Fibroblast of skin of abdomen (primary cell): ENCODE data around the gene CITED4.

Experiments used
- DNase-seq: peaks from one replicate; pipeline ENCODE4 v3.0.0-alpha.2; 2013

The CITED4 gene

GRCh38 chr1:40853113-40853884 lies 8.9 kb downstream of the CITED4 start:
- DNase-seq, result no peak

DNA sequence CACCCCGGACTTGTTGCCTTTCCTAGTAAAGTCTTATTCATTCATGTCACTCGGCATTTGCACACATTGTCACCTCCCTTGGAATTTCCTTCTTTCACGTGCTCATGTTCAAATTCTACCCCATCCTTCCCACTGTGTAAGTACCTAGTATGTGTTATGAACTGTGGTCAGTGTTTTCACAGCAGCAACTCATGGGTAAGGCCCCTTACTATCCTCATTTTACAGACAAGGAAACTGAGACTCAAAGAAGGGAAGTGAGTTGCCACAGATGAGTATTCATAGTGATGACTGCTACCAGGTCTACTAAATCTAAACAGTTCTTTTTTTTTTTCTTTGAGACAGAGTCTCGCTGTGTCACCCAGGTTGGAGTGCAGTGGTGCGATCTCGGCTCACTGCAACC lies 10.5 kb downstream of the CITED4 start:
- DNase-seq, result no peak

- peak; percentile 51 for DNase-seq
Measured at GRCh38 chr1:40849801-40850592, 12.2 kb downstream of the CITED4 start.

GRCh38 chr1:40848530-40849189 lies 13.5 kb downstream of the CITED4 start:
- peak; percentile 67 for DNase-seq

- DNase-seq, result no peak
Measured at GRCh38 chr1:40847023-40847745, 15.0 kb downstream of the CITED4 start.

GRCh38 chr1:40845895-40846294 lies 16.3 kb downstream of the CITED4 start:
- no peak for DNase-seq

- DNase-seq, result no peak
Measured at GRCh38 chr1:40844887-40845878, 17.0 kb downstream of the CITED4 start.

- no peak for DNase-seq
Measured at GRCh38 chr1:40844079-40844478, 18.1 kb downstream of the CITED4 start.

DNA sequence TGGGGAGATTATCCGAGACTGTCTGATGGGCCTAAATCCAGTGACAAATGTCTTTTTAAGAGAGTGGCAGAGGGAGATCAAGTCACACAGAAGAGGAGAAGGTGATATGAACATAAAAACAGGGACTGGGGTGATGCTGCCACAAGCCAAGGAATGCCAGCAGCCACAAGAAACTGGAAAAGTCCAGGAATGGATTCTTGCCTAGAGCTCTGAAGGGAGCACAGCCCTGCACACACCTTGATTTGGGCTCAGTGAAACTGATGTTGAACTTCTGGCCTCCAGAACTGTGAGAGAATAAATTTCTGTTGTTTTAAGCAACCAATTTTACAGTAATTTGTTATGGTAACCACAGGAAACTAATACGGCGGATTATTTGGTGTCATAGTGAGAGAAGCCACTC lies 19.5 kb downstream of the CITED4 start:
- DNase-seq, result no peak

- no peak for DNase-seq
Measured at GRCh38 chr1:40842207-40842606, 20.0 kb downstream of the CITED4 start.

DNA sequence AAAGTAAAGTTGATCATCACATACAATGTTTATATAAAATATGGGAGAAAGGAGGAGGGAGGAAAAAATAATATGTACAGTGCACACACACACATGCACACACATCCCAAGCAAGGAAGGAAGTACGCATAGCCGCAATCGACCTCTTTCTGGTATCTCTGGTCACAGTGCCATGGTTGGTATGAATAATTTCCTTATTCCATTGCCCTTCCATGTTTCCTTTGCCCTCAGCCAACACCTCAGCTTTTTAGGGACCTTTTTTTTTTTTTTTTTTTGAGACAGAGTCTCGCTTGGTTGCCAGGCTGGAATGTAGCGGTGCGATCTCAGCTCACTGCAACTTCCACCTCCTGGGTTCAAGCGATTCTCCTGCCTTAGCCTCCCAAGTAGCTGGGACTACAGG lies 20.6 kb downstream of the CITED4 start:
- no peak for DNase-seq

- no peak for DNase-seq
Measured at GRCh38 chr1:40840526-40841323, 21.4 kb downstream of the CITED4 start.

- no peak for DNase-seq
Measured at GRCh38 chr1:40839943-40840335, 22.2 kb downstream of the CITED4 start.

- no peak for DNase-seq
Measured at GRCh38 chr1:40838980-40839942, 22.9 kb downstream of the CITED4 start.

DNA sequence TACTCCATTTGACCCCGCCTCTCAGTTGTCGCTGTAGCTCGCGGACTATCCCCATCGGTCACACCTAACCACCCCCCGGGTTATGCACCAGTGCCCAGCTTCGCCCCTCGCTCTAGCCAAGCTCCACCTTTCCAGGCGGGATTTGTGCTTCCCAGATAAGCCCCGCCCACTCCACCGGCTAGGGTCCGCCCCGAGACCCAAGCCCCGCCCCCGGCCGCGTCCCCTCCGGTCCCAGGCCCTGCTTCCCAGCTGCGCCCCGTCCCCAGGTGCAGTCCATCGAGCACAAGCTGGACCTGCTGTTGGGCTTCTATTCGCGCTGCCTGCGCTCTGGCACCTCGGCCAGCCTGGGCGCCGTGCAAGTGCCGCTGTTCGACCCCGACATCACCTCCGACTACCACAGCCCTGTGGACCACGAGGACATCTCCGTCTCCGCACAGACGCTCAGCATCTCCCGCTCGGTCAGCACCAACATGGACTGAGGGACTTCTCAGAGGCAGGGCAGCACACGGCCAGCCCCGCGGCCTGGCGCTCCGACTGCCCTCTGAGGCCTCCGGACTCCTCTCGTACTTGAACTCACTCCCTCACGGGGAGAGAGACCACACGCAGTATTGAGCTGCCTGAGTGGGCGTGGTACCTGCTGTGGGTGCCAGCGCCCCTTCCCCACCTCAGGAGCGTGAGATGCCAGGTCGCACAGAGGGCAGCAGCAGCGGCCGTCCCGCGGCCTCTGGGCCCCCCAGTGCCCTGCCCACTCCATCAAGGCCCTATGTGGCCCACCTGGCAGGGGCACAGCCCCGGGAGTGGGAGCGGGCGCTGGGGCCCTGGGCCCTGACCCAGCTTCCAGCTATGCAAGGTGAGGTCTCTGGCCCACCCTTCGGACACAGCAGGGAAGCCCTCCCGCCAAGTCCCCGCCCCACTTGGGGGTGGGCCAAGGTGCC lies 23.9 kb downstream of the CITED4 start:
- no peak for DNase-seq

DNA sequence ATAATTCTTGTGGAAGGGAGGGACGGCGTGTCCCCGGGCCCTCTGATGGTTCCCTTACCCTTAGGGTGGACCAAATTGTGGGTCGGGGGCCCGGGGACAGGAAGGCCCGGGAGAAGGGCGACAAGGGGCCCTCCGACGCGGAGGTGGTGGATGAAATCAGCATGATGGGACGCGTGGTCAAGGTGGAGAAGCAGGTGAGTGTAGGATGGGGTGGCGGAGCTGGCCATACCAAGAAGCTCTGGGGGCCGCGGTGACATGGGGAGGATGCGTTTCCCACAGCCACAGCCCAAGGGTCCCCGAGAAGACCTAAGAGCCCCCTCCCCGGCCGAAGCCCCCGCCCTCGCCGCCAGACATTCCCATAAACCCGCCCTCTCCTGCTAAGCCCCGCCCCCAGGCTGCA lies 24.6 kb downstream of the CITED4 start:
- DNase-seq, result no peak

DNA sequence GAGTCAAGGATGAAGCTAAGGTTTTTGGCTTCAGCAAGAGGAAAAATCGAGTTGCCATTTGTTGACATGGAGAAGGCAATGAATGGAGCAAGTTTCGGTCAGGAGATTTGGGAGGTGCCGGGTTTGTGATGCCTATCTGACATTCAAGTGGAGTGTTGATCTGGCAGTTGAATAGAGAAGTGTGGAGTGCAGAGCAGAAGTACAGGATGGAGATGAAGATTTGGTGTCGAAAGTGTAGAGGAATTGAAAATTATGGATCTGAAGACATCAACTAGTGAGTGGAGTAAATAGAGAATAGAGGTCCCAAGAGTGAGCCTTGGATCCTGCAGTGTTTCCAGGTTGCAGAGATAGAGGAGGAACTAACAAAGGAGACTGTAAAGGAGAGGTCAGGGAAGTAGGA lies 25.9 kb downstream of the CITED4 start:
- DNase-seq, result no peak

- DNase-seq, result no peak
Measured at GRCh38 chr1:40834968-40835545, 27.1 kb downstream of the CITED4 start.
